Sigmoid colon (tissue), 7 donors: Measurements from ENCODE around the gene PTPRD. TPM values are rescaled to one million over a fixed set of nuclear protein-coding genes. Genes with fewer than 3 reads are reported as not detected.

Source experiments
- DNase-seq: peaks from one replicate; pipeline ENCODE4 v3.0.0-alpha.2; 2019
- H3K27ac ChIP-seq, 4 donors: fragments of 200-600 bp; sonication (generic); one replicate each; pipeline ENCODE4 v1.5.1; 2016 to 2019; ENCODE audit warnings: mild to moderate bottlenecking in 1 of 4
- H3K27me3 ChIP-seq, 3 donors: fragments of 200-600 bp; sonication (generic); one replicate each; pipeline ENCODE4 v1.5.1; 2019; ENCODE audit warnings: mild to moderate bottlenecking in 1 of 3
- H3K36me3 ChIP-seq, 4 donors: fragments of 200-600 bp; sonication (generic); one replicate each; pipeline ENCODE4 v1.5.1; 2016 to 2019
- H3K4me1 ChIP-seq, 4 donors: fragments of 200-600 bp; sonication (generic); one replicate each; pipeline ENCODE4 v1.5.1; 2017 to 2019
- H3K4me3 ChIP-seq, 4 donors: fragments of 200-600 bp; sonication (generic); one replicate each; pipeline ENCODE4 v1.5.1; 2017 to 2019; ENCODE audit warnings: mild to moderate bottlenecking in 2 of 4, moderate library complexity in 1 of 4
- H3K9me3 ChIP-seq, 4 donors: fragments of 200-600 bp in 3 of 4; sonication (generic) in 3 of 4; one replicate each; pipeline versions ENCODE4 v1.5.1 to v1.6.1; 2013 to 2019
- EP300 ChIP-seq, 4 donors: sonication (generic); formaldehyde crosslinking; IDR thresholded peaks; one replicate each; pipeline ENCODE4 v1.6.1; 2017; ENCODE audit warnings: antibody characterized with exemption in 4 of 4
- POLR2A ChIP-seq, 2 donors: fragments of 450-650 bp; IDR thresholded peaks; one replicate each; pipeline ENCODE4 v1.6.1; 2016; ENCODE audit warnings: antibody characterized with exemption in 2 of 2, mild to moderate bottlenecking in 2 of 2, moderate library complexity in 2 of 2
- POLR2AphosphoS5 ChIP-seq, 4 donors: sonication (generic); formaldehyde crosslinking; IDR thresholded peaks; one replicate each; pipeline ENCODE4 v1.6.1; 2017; ENCODE audit warnings: antibody characterized with exemption in 4 of 4
- WGBS, 2 donors: extraction: QIAGEN DNeasy Blood & Tissue Kit; methylation state at CpG; one replicate each; pipeline ENCODE4 v1.1.7; 2013; 5-methylcytosine and 5-hydroxymethylcytosine counted together
- intact Hi-C: fragments of 100-400 bp; cut with DNase I; formaldehyde crosslinking; loops from one replicate; pipeline ENCODE4 v1.15.1; 2023
- polyA plus RNA-seq, 3 donors: library from polyadenylated mRNA; stranded (reverse); fragments of 200-250 nt; gene quantifications; one replicate each; pipeline ENCODE4 v1.2.3, GENCODE V29; 2013
- total RNA-seq, 4 donors: library from RNA; depleted of rRNA; stranded (reverse); fragments of >200 nt; gene quantifications; one replicate each; pipeline ENCODE4 v1.1.0, GENCODE V29; 2016
- TF ChIP-seq, protein P1 (sequence below), 4 experiments: fragments of 450-650 bp in 3 of 4; fragments of 200-600 bp in 1 of 4; IDR thresholded peaks; one replicate each; pipeline ENCODE4 v1.5.1; 2016 to 2019; ENCODE audit warnings: antibody characterized with exemption in 4 of 4, mild to moderate bottlenecking in 3 of 4, moderate library complexity in 2 of 4
- donor health status: healthy with polysubstance abuse.
- donor health status: Bipolar disorder and iron deficiency.
- donor health status: healthy.

The PTPRD gene
- total and polyA plus RNA-seq, 7 donors, result 1.2 to 18.3 (median 6.3) TPM

DNA sequence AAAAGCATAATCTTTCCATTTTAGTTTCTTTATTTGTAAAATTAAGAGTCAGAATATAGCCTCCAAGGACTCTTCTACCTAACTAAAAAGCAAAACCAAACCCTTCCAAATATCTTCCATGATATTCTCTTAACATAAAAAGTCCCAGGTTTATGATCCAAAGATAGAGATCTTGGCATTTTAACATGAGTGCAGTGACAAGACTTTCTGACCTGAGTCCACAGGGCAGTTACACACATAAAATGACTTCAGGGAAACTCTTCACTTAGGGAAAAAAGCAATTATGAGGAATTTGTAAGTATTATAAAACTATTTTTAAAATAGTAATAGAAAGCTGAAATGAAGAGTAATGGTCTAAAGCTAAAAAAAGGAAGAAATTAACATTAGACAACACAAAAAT lies 2040.6 kb downstream of the PTPRD start:
- Histone ChIP-seq H3K9me3 (no peaks in the 10 kb centered on the region), H3K4me3 (no peak overlapping the region), H3K4me1 (no peaks in the 10 kb centered on the region), H3K27ac (no peak overlapping the region), H3K36me3 (no peaks in the 10 kb centered on the region), H3K27me3 (no peaks in the 10 kb centered on the region)
- no peak for DNase-seq
- TF ChIP-seq POLR2AphosphoS5 (IDR thresholded peaks at IDR 0.05), result no peak
- TF ChIP-seq, protein P1, sequence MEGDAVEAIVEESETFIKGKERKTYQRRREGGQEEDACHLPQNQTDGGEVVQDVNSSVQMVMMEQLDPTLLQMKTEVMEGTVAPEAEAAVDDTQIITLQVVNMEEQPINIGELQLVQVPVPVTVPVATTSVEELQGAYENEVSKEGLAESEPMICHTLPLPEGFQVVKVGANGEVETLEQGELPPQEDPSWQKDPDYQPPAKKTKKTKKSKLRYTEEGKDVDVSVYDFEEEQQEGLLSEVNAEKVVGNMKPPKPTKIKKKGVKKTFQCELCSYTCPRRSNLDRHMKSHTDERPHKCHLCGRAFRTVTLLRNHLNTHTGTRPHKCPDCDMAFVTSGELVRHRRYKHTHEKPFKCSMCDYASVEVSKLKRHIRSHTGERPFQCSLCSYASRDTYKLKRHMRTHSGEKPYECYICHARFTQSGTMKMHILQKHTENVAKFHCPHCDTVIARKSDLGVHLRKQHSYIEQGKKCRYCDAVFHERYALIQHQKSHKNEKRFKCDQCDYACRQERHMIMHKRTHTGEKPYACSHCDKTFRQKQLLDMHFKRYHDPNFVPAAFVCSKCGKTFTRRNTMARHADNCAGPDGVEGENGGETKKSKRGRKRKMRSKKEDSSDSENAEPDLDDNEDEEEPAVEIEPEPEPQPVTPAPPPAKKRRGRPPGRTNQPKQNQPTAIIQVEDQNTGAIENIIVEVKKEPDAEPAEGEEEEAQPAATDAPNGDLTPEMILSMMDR (IDR thresholded peaks at IDR 0.05), result no peak
- TF ChIP-seq EP300 (IDR thresholded peaks at IDR 0.05), result no peak
- no peak for TF ChIP-seq POLR2A (IDR thresholded peaks at IDR 0.05)
- intact Hi-C loops, result no loop called here

DNA sequence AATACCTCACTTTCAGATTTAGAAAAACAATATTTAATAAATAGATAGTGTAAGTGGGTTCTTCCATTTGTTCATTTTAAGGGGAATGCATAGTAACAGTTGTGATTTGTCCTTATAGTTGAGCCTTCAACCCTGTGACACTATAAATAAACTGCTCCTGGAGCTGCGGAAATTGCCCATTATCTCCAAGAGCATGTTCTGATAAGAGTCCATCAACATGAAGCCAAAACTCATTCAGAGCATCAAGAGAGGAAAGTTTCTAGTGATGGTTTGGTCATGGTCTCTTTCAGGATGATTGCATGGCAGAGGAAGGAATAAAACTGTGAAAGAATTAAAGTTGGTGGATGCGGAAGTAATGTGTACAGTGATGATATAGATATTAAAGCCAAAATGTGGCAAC lies 2041.2 kb downstream of the PTPRD start:
- Histone ChIP-seq H3K4me3 (no peak overlapping the region), H3K27ac (no peak overlapping the region), H3K9me3 (no peaks in the 10 kb centered on the region), H3K27me3 (no peaks in the 10 kb centered on the region), H3K4me1 (no peaks in the 10 kb centered on the region), H3K36me3 (no peaks in the 10 kb centered on the region)
- TF ChIP-seq, protein P1 (IDR thresholded peaks at IDR 0.05), result no peak
- WGBS, 2 donors, result 92 to 98% methylated on average over 2 of the region's 2 CpGs
- no peak for DNase-seq
- intact Hi-C loops, result no loop called here

DNA sequence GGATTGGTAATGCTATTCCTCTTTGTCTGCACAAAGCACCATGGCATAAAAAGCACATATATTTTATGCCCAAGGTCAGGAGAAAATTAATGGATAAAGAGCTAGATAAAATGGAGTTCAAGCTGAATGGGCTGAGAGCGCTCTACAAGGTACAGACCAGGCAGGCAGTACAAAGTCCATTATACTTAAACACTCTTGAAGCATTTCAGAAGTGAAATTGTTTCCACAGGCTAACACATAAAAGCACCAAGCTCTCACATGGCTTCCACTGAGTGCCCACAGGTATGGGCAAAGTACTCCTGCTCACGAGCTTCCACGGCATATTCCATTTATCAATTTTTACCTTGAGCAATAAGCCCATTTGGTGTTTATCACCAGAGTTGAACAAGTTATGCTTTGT lies 2042.0 kb downstream of the PTPRD start:
- TF ChIP-seq, protein P1 (IDR thresholded peaks at IDR 0.05), result no peak
- TF ChIP-seq POLR2AphosphoS5 (IDR thresholded peaks at IDR 0.05), result no peak
- no peak for TF ChIP-seq POLR2A (IDR thresholded peaks at IDR 0.05)
- TF ChIP-seq EP300 (IDR thresholded peaks at IDR 0.05), result no peak
- no peaks in the 10 kb centered on the region for H3K27me3 ChIP-seq
- no peaks in the 10 kb centered on the region for H3K36me3 ChIP-seq
- 54 to 83% methylated on average over 3 of the region's 3 CpGs for WGBS, 2 donors
- intact Hi-C loops, result no loop called here
- no peak for DNase-seq
- H3K4me1 ChIP-seq, result no peaks in the 10 kb centered on the region
- no peak overlapping the region for H3K4me3 ChIP-seq
- H3K27ac ChIP-seq, result no peak overlapping the region
- H3K9me3 ChIP-seq, result no peaks in the 10 kb centered on the region

DNA sequence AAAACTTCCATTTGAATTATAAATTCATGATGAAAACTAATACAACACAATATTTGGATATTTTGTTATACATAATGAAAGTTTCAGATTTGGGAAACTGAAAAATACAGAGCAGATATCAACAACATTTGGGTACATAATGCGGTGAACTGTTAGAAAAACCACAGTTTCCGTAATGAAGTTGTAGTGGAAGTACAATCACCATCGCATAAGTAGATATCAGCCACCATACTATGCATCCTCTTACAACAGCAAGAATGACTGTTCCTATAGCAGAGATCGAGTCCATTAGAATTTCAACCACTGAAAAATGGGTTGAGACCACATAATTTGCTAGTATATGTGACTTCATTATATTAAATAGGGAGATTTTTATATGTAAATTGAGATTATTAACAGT lies 2043.0 kb downstream of the PTPRD start:
- TF ChIP-seq POLR2AphosphoS5 (IDR thresholded peaks at IDR 0.05), result no peak
- TF ChIP-seq, protein P1 (IDR thresholded peaks at IDR 0.05), result no peak
- no peak for TF ChIP-seq EP300 (IDR thresholded peaks at IDR 0.05)
- TF ChIP-seq POLR2A (IDR thresholded peaks at IDR 0.05), result no peak
- no peak overlapping the region for H3K4me3 ChIP-seq
- H3K4me1 ChIP-seq, result no peaks in the 10 kb centered on the region
- H3K36me3 ChIP-seq, result no peaks in the 10 kb centered on the region
- H3K27me3 ChIP-seq, result no peaks in the 10 kb centered on the region
- no peaks in the 10 kb centered on the region for H3K9me3 ChIP-seq
- H3K27ac ChIP-seq, result no peak overlapping the region
- no peak for DNase-seq
- intact Hi-C loops, result no loop called here
- WGBS, 2 donors, result 91% methylated on average over 4 of the region's 4 CpGs

DNA sequence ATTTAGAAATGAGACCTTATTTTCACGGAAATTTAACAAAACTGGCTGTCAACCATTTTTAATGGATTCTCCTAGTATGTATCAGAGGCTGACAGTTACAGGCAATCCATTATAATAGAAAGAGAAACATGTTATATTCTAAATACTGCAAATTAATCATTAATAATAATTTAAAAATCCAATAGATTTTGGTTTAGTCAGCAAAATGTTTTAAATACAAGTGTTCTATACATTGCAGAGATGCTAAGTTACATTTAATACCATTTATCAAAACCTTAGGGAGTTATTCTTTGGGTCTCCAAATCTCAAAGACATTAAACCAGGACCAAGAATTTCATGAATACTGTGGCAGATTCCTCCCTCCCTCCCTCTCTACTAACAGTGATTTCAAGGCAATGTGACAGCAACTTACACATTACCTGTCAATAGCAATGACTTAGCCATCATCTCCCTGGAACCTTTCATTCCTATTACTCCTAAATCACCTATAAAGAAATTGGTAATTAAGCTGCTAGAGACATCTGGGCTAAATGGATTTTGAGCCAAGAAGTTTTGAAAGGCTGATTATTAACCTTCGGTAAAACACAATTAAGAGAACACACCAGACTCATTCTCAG lies 2044.7 kb downstream of the PTPRD start:
- intact Hi-C loops, result no loop called here

More for the DNA sequence above, 2044.7 kb downstream of the PTPRD start:
- no peak overlapping the region for H3K27ac ChIP-seq
- no peak overlapping the region for H3K4me3 ChIP-seq
- TF ChIP-seq, protein P1 (IDR thresholded peaks at IDR 0.05), result no peak
- no peak for TF ChIP-seq POLR2AphosphoS5 (IDR thresholded peaks at IDR 0.05)
- TF ChIP-seq POLR2A (IDR thresholded peaks at IDR 0.05), result no peak
- no peak for TF ChIP-seq EP300 (IDR thresholded peaks at IDR 0.05)
- DNase-seq, result no peak
- no peaks in the 10 kb centered on the region for H3K27me3 ChIP-seq
- H3K9me3 ChIP-seq, result no peaks in the 10 kb centered on the region
- H3K4me1 ChIP-seq, result no peaks in the 10 kb centered on the region
- 94 to 97% methylated on average over 2 of the region's 2 CpGs for WGBS, 2 donors
- H3K36me3 ChIP-seq, result no peaks in the 10 kb centered on the region
